H1 (cell line): Measurements from ENCODE around the gene ANKH. TPM values are rescaled to one million over a fixed set of nuclear protein-coding genes. Genes with fewer than 3 reads are reported as not detected.

ENCODE experiments used
- CTCF ChIA-PET: fragments of 300-600 bp; sonication (Branson Sonifier 250); formaldehyde crosslinking; loops from one replicate; lab custom pipeline; 2021; ENCODE audit not compliant: partially characterized antibody; lab: Charles Lee
- POLR2A ChIA-PET: fragments of 300-600 bp; sonication (Branson Sonifier 250); formaldehyde crosslinking; loops from one replicate; lab custom pipeline; 2021; ENCODE audit warnings: inconsistent platforms; ENCODE audit not compliant: partially characterized antibody; lab: Charles Lee
- DNase-seq, 2 experiments: peaks; one replicate each; pipeline versions ENCODE4 v3.0.0 to v3.0.0-alpha.2; 2010 to 2022; ENCODE audit warnings: low spot score in 2 of 2, low read depth in 1 of 2, mixed read lengths in 1 of 2
- FAIRE-seq: peaks from 2 replicates; lab custom pipeline; 2011; peaks lifted over from hg19 to GRCh38; lab: Jason Lieb, UNC
- H2AFZ ChIP-seq: 2 replicates; pipeline ENCODE4 v1.8.1; 2012; ENCODE audit warnings: low read length, inconsistent platforms
- H2AK5ac ChIP-seq: 2 replicates; pipeline ENCODE4 v1.6.1; 2013; ENCODE audit warnings: low read depth, low read length
- H2BK120ac ChIP-seq: replicated peaks from 2 replicates; pipeline ENCODE3; 2013; ENCODE audit warnings: low read depth, low read length, inconsistent platforms
- H2BK12ac ChIP-seq: 2 replicates; pipeline ENCODE4 v1.6.1; 2013; ENCODE audit warnings: low read depth, low read length
- H2BK15ac ChIP-seq: 2 replicates; pipeline ENCODE4 v1.6.1; 2013; ENCODE audit warnings: low read length
- H2BK20ac ChIP-seq: 2 replicates; pipeline ENCODE4 v1.6.1; 2013; ENCODE audit warnings: low read length
- H2BK5ac ChIP-seq: 2 replicates; pipeline ENCODE4 v1.6.1; 2013; ENCODE audit warnings: low read depth, low read length
- H3K14ac ChIP-seq: 2 replicates; pipeline ENCODE4 v1.6.1; 2013; ENCODE audit warnings: inconsistent platforms; ENCODE audit not compliant: insufficient read length
- H3K18ac ChIP-seq: 2 replicates; pipeline ENCODE4 v1.6.1; 2013; ENCODE audit warnings: low read length; ENCODE audit errors: extremely low read depth
- H3K23ac ChIP-seq: 2 replicates; pipeline ENCODE4 v1.6.1; 2013; ENCODE audit warnings: inconsistent platforms; ENCODE audit not compliant: insufficient read length
- H3K23me2 ChIP-seq: 2 replicates; pipeline ENCODE4 v1.6.1; 2013; ENCODE audit warnings: low read depth, low read length
- H3K27ac ChIP-seq: 2 replicates; pipeline ENCODE4 v1.6.1; 2011; ENCODE audit warnings: low read depth, low read length, inconsistent platforms
- H3K27me3 ChIP-seq, 4 experiments: replicated peaks in 1 of 4; 1 replicate in 1 of 4; 2 replicates in 3 of 4; pipeline versions ENCODE4 v1.6.1 to v1.8.1; 2011 to 2013; ENCODE audit warnings: low read length in 3 of 4, mild to moderate bottlenecking in 3 of 4, inconsistent platforms in 2 of 4, mixed read lengths in 2 of 4, moderate library complexity in 1 of 4; ENCODE audit not compliant: control insufficient read depth in 3 of 4, insufficient read depth in 3 of 4; ENCODE audit errors: extremely low read depth in 1 of 4
- H3K36me3 ChIP-seq, 4 experiments: 2 replicates each; pipeline versions ENCODE4 v1.6.1 to v1.8.1; 2011 to 2013; ENCODE audit warnings: mild to moderate bottlenecking in 4 of 4, low read length in 3 of 4, moderate library complexity in 2 of 4, control low read depth in 1 of 4, inconsistent platforms in 1 of 4; ENCODE audit not compliant: insufficient read depth in 4 of 4, control insufficient read depth in 2 of 4
- H3K4ac ChIP-seq: replicated peaks from 2 replicates; pipeline ENCODE3; 2013; ENCODE audit warnings: low read length, low read depth, mixed read lengths, inconsistent platforms; ENCODE audit not compliant: insufficient read length
- H3K4me1 ChIP-seq, 4 experiments: replicated peaks in 1 of 4; 1 replicate in 1 of 4; 2 replicates in 3 of 4; pipeline versions ENCODE4 v1.6.1 to v1.8.1; 2011 to 2013; ENCODE audit warnings: low read length in 3 of 4, inconsistent platforms in 2 of 4, mixed read lengths in 1 of 4; ENCODE audit not compliant: insufficient read depth in 4 of 4, control insufficient read depth in 3 of 4
- H3K4me2 ChIP-seq, 2 experiments: 2 replicates each; pipeline versions ENCODE4 v1.6.1 to v1.8.1; 2011 to 2013; ENCODE audit warnings: low read depth in 2 of 2, low read length in 2 of 2, control low read depth in 1 of 2, inconsistent platforms in 1 of 2, mild to moderate bottlenecking in 1 of 2; ENCODE audit not compliant: insufficient read depth in 1 of 2
- H3K4me3 ChIP-seq, 4 experiments: fragments of 200-600, 300-600 bp in 1 of 4; sonication (generic), shearing (Covaris generic), sonication (Bioruptor Twin) in 1 of 4; 2 replicates each; pipeline versions ENCODE4 v1.5.1 to v1.8.1; 2011 to 2016; ENCODE audit warnings: low read length in 4 of 4, low read depth in 3 of 4, control low read depth in 2 of 4, inconsistent platforms in 2 of 4, mild to moderate bottlenecking in 2 of 4, mixed read lengths in 1 of 4, moderate library complexity in 1 of 4; ENCODE audit not compliant: insufficient read depth in 2 of 4; ENCODE audit errors: extremely low read depth in 1 of 4
- H3K56ac ChIP-seq: replicated peaks from 2 replicates; pipeline ENCODE3; 2013; ENCODE audit warnings: low read depth, mild to moderate bottlenecking, mixed read lengths, low read length, inconsistent platforms; ENCODE audit not compliant: insufficient read length
- H3K79me1 ChIP-seq: 2 replicates; pipeline ENCODE4 v1.6.1; 2013; ENCODE audit warnings: low read depth, low read length, control low read depth
- H3K79me2 ChIP-seq, 2 experiments: 2 replicates each; pipeline versions ENCODE4 v1.6.1 to v1.8.1; 2012 to 2013; ENCODE audit warnings: low read length in 2 of 2, mild to moderate bottlenecking in 2 of 2, inconsistent platforms in 1 of 2; ENCODE audit not compliant: insufficient read depth in 2 of 2, control insufficient read depth in 1 of 2
- H3K9ac ChIP-seq, 4 experiments: replicated peaks in 1 of 4; 1 replicate in 1 of 4; 2 replicates in 3 of 4; pipeline versions ENCODE4 v1.6.1 to v1.8.1; 2011 to 2013; ENCODE audit warnings: low read depth in 3 of 4, low read length in 3 of 4, control low read depth in 2 of 4, mild to moderate bottlenecking in 2 of 4, moderate library complexity in 2 of 4, inconsistent platforms in 1 of 4; ENCODE audit errors: extremely low read depth in 1 of 4
- H3K9me3 ChIP-seq, 2 experiments: 2 replicates each; pipeline versions ENCODE4 v1.6.1 to v1.8.1; 2012 to 2013; ENCODE audit warnings: mild to moderate bottlenecking in 2 of 2, moderate library complexity in 2 of 2, control low read depth in 1 of 2, inconsistent platforms in 1 of 2, low read depth in 1 of 2, low read length in 1 of 2, mixed read lengths in 1 of 2; ENCODE audit not compliant: insufficient read depth in 2 of 2
- H4K20me1 ChIP-seq, 2 experiments: replicated peaks in 1 of 2; 2 replicates each; pipeline versions ENCODE3 to v1.8.1; 2011 to 2013; ENCODE audit warnings: inconsistent platforms in 2 of 2, low read length in 2 of 2, mild to moderate bottlenecking in 1 of 2; ENCODE audit not compliant: insufficient read depth in 2 of 2, control insufficient read depth in 1 of 2
- H4K5ac ChIP-seq: 2 replicates; pipeline ENCODE4 v1.6.1; 2013; ENCODE audit warnings: low read length, low read depth, mixed read lengths, inconsistent platforms; ENCODE audit not compliant: insufficient read length
- H4K8ac ChIP-seq: 2 replicates; pipeline ENCODE4 v1.8.0; 2013; ENCODE audit warnings: mild to moderate bottlenecking, moderate library complexity, low read length, inconsistent platforms; ENCODE audit not compliant: insufficient read depth; ENCODE audit errors: extremely low read depth
- H4K91ac ChIP-seq: replicated peaks from 2 replicates; pipeline ENCODE3; 2013; ENCODE audit warnings: low read length, mixed read lengths, inconsistent platforms; ENCODE audit not compliant: insufficient read length
- CBX5 ChIP-seq: fragments of 300-800, 300-1000 bp; sonication (generic); IDR thresholded peaks from 2 replicates; pipeline ENCODE4 v1.7.1; 2016; ENCODE audit warnings: antibody characterized with exemption, low read length, low read depth
- CHD1 ChIP-seq: IDR thresholded peaks from 2 replicates; pipeline ENCODE4 v1.6.1; 2012; ENCODE audit warnings: low read depth, low read length, improper control_type of control experiment
- CTBP2 ChIP-seq: IDR thresholded peaks from 2 replicates; pipeline ENCODE4 v1.7.0; 2011; ENCODE audit warnings: borderline replicate concordance, mild to moderate bottlenecking, moderate library complexity, mixed read lengths, low read length; ENCODE audit not compliant: insufficient read depth, insufficient read length
- FOSL1 ChIP-seq: IDR thresholded peaks from 2 replicates; pipeline ENCODE4 v1.6.1; 2011; ENCODE audit warnings: mild to moderate bottlenecking, low read depth, low read length, moderate library complexity; ENCODE audit not compliant: insufficient read depth
- POU5F1 ChIP-seq: IDR thresholded peaks from 2 replicates; pipeline ENCODE4 v1.6.1; 2011; ENCODE audit warnings: low read depth, mild to moderate bottlenecking, low read length, moderate library complexity
- RAD21 ChIP-seq, 2 experiments: IDR thresholded peaks in 1 of 2; conservative IDR thresholded peaks in 1 of 2; 2 replicates each; pipeline ENCODE4 v1.6.1; 2011; ENCODE audit warnings: low read depth in 2 of 2, low read length in 2 of 2, improper control_type of control experiment in 1 of 2, inconsistent platforms in 1 of 2, mild to moderate bottlenecking in 1 of 2, moderate library complexity in 1 of 2
- SAP30 ChIP-seq: fragments of 300-600 bp; sonication (generic); IDR thresholded peaks from 2 replicates; pipeline ENCODE4 v1.7.1; 2012; ENCODE audit warnings: low read length, moderate library complexity, mild to moderate bottlenecking, inconsistent platforms; ENCODE audit not compliant: insufficient read depth, insufficient replicate concordance
- SP1 ChIP-seq: IDR thresholded peaks from 2 replicates; pipeline ENCODE4 v1.6.1; 2011; ENCODE audit warnings: low read depth, low read length
- SRF ChIP-seq: IDR thresholded peaks from 2 replicates; pipeline ENCODE4 v1.6.1; 2011; ENCODE audit warnings: mild to moderate bottlenecking, low read depth, low read length, moderate library complexity
- SUZ12 ChIP-seq: fragments of 200-600 bp; sonication (generic); IDR thresholded peaks from 2 replicates; pipeline ENCODE4 v1.6.1; 2012; ENCODE audit warnings: mild to moderate bottlenecking, inconsistent platforms, low read length, moderate library complexity, mixed read lengths
- USF2 ChIP-seq: IDR thresholded peaks from 2 replicates; pipeline ENCODE4 v1.6.1; 2011; ENCODE audit warnings: low read length, improper control_type of control experiment
- WGBS, 2 experiments: shearing (Covaris generic) in 1 of 2; methylation state at CpG; one replicate each; pipeline versions ENCODE4 v1.1.6 to v1.1.7; 2013 to 2015; ENCODE audit warnings: low lambda C conversion rate in 2 of 2, mixed read lengths in 2 of 2, inconsistent platforms in 1 of 2, low coverage in 1 of 2, missing lambda C conversion rate in 1 of 2; ENCODE audit not compliant: insufficient replicate concordance in 2 of 2, insufficient coverage in 1 of 2, insufficient read length in 1 of 2; ENCODE audit errors: extremely low coverage in 1 of 2, missing lambda C conversion rate in 1 of 2; 5-methylcytosine and 5-hydroxymethylcytosine counted together
- polyA plus RNA-seq, 7 experiments: library from polyadenylated mRNA; depleted of rRNA in 3 of 7; stranded (reverse) in 5 of 7; unstranded in 2 of 7; fragments of >200 nt in 5 of 7; fragments of 200-250 nt in 2 of 7; gene quantifications; 1 replicate in 5 of 7; 2 replicates in 1 of 7; 4 replicates in 1 of 7; pipeline versions ENCODE4 v1.2.1 to v1.2.3, GENCODE V29; 2011 to 2013; ENCODE audit warnings: missing spikeins in 2 of 7, mixed read lengths in 2 of 7
- total RNA-seq: library from RNA; stranded (reverse); fragmentation: NEBNext Ultra II Directional; extraction: Animal tissue kit (Norgen Biotek cat#: 25700); gene quantifications from 2 replicates; pipeline ENCODE4 v1.2.1, GENCODE V29; 2021

ANKH gene
- total and polyA plus RNA-seq, 2 of the 8 experiments (the other 6 are each of a cell fraction or from before 2014, with no cell fraction given): 5.3 to 13.0 TPM

- WGBS, 2 experiments: 86% methylated on average over 6 of the region's 6 CpGs; no CpG with 5 or more reads in 1 of the 2 experiments
- peak overlapping the region; percentile 56; the same call in 1 of the 2 replicates for H2BK20ac ChIP-seq
- no peaks in the 10 kb centered on the region for H3K23me2 ChIP-seq
- H3K4me1 ChIP-seq: peaks cover 0 to 3% (median 0%) of the 10 kb centered on the region in 4 experiments; a peak in 3 of 7 replicates
- H2BK120ac ChIP-seq: no peak overlapping the region
- no peak overlapping the region for H3K56ac ChIP-seq
- H3K36me3 ChIP-seq: no peaks in the 10 kb centered on the region
- CTCF ChIA-PET: interaction anchor here (1.1 kb wide), 1 partner anchor 22 kb away, joined by 3 read pairs; no protein-coding TSS in a partner anchor
- no peak overlapping the region for H3K4ac ChIP-seq
- no peak overlapping the region for H4K5ac ChIP-seq
- H3K4me2 ChIP-seq: no peak overlapping the region
- H3K27me3 ChIP-seq: no peaks in the 10 kb centered on the region
- POLR2A ChIA-PET: no interaction called here
- no peak overlapping the region for H3K4me3 ChIP-seq
- H3K18ac ChIP-seq: no peak overlapping the region
- H3K79me2 ChIP-seq: no peaks in the 10 kb centered on the region
- H3K9me3 ChIP-seq: no peaks in the 10 kb centered on the region
- H3K27ac ChIP-seq: no peak overlapping the region
- no peak overlapping the region for H3K9ac ChIP-seq
- DNase-seq: no peak
- no peak overlapping the region for H2AFZ ChIP-seq
- H3K23ac ChIP-seq: no peak overlapping the region
- FAIRE-seq: no peak
- H3K79me1 ChIP-seq: no peaks in the 10 kb centered on the region
- no peaks in the 10 kb centered on the region for H4K20me1 ChIP-seq
- no peak overlapping the region for H2BK5ac ChIP-seq
- H2BK12ac ChIP-seq: peak overlapping the region; percentile 54; the same call in 1 of the 2 replicates
- H2BK15ac ChIP-seq: 0 out of 2 replicates have a peak overlapping the region, but pooled peaks have one; percentile 36
- no peak overlapping the region for H4K8ac ChIP-seq
- H2AK5ac ChIP-seq: no peak overlapping the region
- no peak overlapping the region for H3K14ac ChIP-seq
- no peak overlapping the region for H4K91ac ChIP-seq
- no peak for TF ChIP-seq CTBP2
- no peak for TF ChIP-seq FOSL1
- no peak for TF ChIP-seq SAP30
- no peak for TF ChIP-seq SUZ12
- no peak for TF ChIP-seq CHD1
- TF ChIP-seq RAD21 (IDR thresholded peaks at IDR 0.05 in 1 of 2, conservative IDR thresholded peaks at IDR 0.05 in 1 of 2; ENCODE audit: low read depth in 2 of 2, low read length in 2 of 2): no peak
- no peak for TF ChIP-seq SRF
- no peak for TF ChIP-seq POU5F1
- no peak for TF ChIP-seq USF2
- TF ChIP-seq SP1: no peak
- no peak for TF ChIP-seq CBX5
Observed at GRCh38 chr5:14752497-14753071, 119.0 kb downstream of the ANKH start.
